K562 (cell line): ENCODE results near the gene DOK1. TPM values are rescaled to one million over a fixed set of nuclear protein-coding genes. Genes with fewer than 3 reads are reported as not detected.

ENCODE experiments used
- ATF7 ChIP-seq: fragments of 450-650 bp; IDR thresholded peaks from 2 replicates; pipeline ENCODE4 v1.7.1; 2014; ENCODE audit warnings: mild to moderate bottlenecking, moderate library complexity
- CREB1 ChIP-seq, 2 experiments: sonication (generic) in 1 of 2; formaldehyde crosslinking in 1 of 2; IDR thresholded peaks; 2 replicates each; pipeline versions ENCODE4 v1.6.1 to v1.8.0; 2012 to 2022; ENCODE audit warnings: inconsistent platforms in 1 of 2, mild to moderate bottlenecking in 1 of 2, missing genetic modification reagents in 1 of 2, moderate library complexity in 1 of 2
- ID3 ChIP-seq, 2 experiments: fragments of 250-450 bp in 1 of 2; fragments of 450-650 bp in 1 of 2; sonication (Bioruptor Pico) in 1 of 2; IDR thresholded peaks; 2 replicates each; pipeline versions ENCODE4 v1.6.1 to v1.8.0; 2016 to 2021; ENCODE audit warnings: mild to moderate bottlenecking in 2 of 2, moderate library complexity in 2 of 2, missing compliant biosample characterization in 1 of 2, missing genetic modification characterization in 1 of 2
- KDM4B ChIP-seq, 2 experiments: fragments of 450-650 bp in 1 of 2; sonication (generic) in 1 of 2; IDR thresholded peaks; 2 replicates each; pipeline ENCODE4 v1.6.1; 2016 to 2017; ENCODE audit warnings: borderline replicate concordance in 2 of 2, antibody characterized with exemption in 1 of 2, low read depth in 1 of 2, mild to moderate bottlenecking in 1 of 2
- MYBL2 ChIP-seq, 2 experiments: fragments of 450-650 bp in 1 of 2; sonication (generic) in 1 of 2; formaldehyde crosslinking in 1 of 2; IDR thresholded peaks; 2 replicates each; pipeline versions ENCODE4 v1.6.1 to v1.8.1; 2017 to 2022; ENCODE audit warnings: borderline replicate concordance in 1 of 2, inconsistent platforms in 1 of 2, low read depth in 1 of 2, mild to moderate bottlenecking in 1 of 2, missing genetic modification reagents in 1 of 2, moderate library complexity in 1 of 2
- PHB2 ChIP-seq: fragments of 450-650 bp; IDR thresholded peaks from 2 replicates; pipeline ENCODE4 v1.6.1; 2017; ENCODE audit warnings: low read depth
- WHSC1 ChIP-seq: IDR thresholded peaks from one replicate; pipeline ENCODE4 v1.6.1; 2012; ENCODE audit warnings: low read length, control low read depth, inconsistent platforms
- ZMIZ1 ChIP-seq, 2 experiments: fragments of 150-350 bp in 1 of 2; IDR thresholded peaks; 2 replicates each; pipeline ENCODE4 v1.6.1; 2012 to 2016; ENCODE audit warnings: low read depth in 2 of 2, low read length in 2 of 2, mild to moderate bottlenecking in 1 of 2, moderate library complexity in 1 of 2
- ZNF740 ChIP-seq, 3 experiments: fragments of 200-800 bp in 1 of 3; sonication (Bioruptor generic) in 1 of 3; sonication (generic) in 1 of 3; formaldehyde crosslinking in 1 of 3; IDR thresholded peaks; 2 replicates each; pipeline versions ENCODE4 v1.6.1 to v1.8.0; 2016 to 2022; ENCODE audit warnings: mild to moderate bottlenecking in 2 of 3, missing compliant biosample characterization in 2 of 3, missing genetic modification characterization in 2 of 3, missing genetic modification reagents in 1 of 3
- polyA plus RNA-seq, 8 experiments: library from polyadenylated mRNA; depleted of rRNA in 4 of 8; stranded (reverse) in 5 of 8; unstranded in 3 of 8; fragments of >200 nt; fragmentation: Nextera tagmentation in 2 of 8; fragmentation: Illumina TruSeq in 1 of 8; extraction: Ambion mirVana in 2 of 8; extraction: Trizol in 1 of 8; gene quantifications; 2 replicates each; pipeline versions ENCODE4 v1.2.1 to v1.2.3, GENCODE V29; 2011 to 2014; ENCODE audit warnings: inconsistent platforms in 1 of 8, missing spikeins in 1 of 8
- total RNA-seq, 7 experiments: library from RNA; depleted of rRNA in 6 of 7; stranded (reverse); fragments of >200 nt in 6 of 7; fragmentation: Illumina TruSeq in 2 of 7; extraction: Trizol in 2 of 7; gene quantifications; 2 replicates each; pipeline versions ENCODE4 v1.2.1 to v1.2.3, GENCODE V29; 2011 to 2021; ENCODE audit warnings: low replicate concordance in 1 of 7
- TF ChIP-seq, protein P1 (sequence below), 2 experiments: fragments of 450-650 bp in 1 of 2; IDR thresholded peaks; 2 replicates each; pipeline ENCODE4 v1.6.1; 2011 to 2017; ENCODE audit warnings: low read depth in 2 of 2, antibody characterized with exemption in 1 of 2, borderline replicate concordance in 1 of 2, low read length in 1 of 2, mild to moderate bottlenecking in 1 of 2, mixed read lengths in 1 of 2; ENCODE audit not compliant: control insufficient read depth in 1 of 2

Gene DOK1
- total and polyA plus RNA-seq, 9 of the 15 experiments (the other 6 are each of a cell fraction or from before 2014, with no cell fraction given), result 0.59 to 36.4 (median 16.1) TPM

GRCh38 chr2:74553892-74554819, at the start of gene DOK1, which contains the start of gene LOXL3 (continued):
- TF ChIP-seq, protein P1, sequence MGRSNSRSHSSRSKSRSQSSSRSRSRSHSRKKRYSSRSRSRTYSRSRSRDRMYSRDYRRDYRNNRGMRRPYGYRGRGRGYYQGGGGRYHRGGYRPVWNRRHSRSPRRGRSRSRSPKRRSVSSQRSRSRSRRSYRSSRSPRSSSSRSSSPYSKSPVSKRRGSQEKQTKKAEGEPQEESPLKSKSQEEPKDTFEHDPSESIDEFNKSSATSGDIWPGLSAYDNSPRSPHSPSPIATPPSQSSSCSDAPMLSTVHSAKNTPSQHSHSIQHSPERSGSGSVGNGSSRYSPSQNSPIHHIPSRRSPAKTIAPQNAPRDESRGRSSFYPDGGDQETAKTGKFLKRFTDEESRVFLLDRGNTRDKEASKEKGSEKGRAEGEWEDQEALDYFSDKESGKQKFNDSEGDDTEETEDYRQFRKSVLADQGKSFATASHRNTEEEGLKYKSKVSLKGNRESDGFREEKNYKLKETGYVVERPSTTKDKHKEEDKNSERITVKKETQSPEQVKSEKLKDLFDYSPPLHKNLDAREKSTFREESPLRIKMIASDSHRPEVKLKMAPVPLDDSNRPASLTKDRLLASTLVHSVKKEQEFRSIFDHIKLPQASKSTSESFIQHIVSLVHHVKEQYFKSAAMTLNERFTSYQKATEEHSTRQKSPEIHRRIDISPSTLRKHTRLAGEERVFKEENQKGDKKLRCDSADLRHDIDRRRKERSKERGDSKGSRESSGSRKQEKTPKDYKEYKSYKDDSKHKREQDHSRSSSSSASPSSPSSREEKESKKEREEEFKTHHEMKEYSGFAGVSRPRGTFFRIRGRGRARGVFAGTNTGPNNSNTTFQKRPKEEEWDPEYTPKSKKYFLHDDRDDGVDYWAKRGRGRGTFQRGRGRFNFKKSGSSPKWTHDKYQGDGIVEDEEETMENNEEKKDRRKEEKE (IDR thresholded peaks at IDR 0.05; ENCODE audit: borderline replicate concordance in 1 of 2, control insufficient read depth in 1 of 2, low read depth in 2 of 2, low read length in 1 of 2), result 0 out of 4 replicates have a peak, but pooled peaks of 1 of the 2 experiments have one; percentile 23
- TF ChIP-seq ZMIZ1 (IDR thresholded peaks at IDR 0.05; ENCODE audit: low read depth in 2 of 2, low read length in 2 of 2) (no peak), KDM4B (IDR thresholded peaks at IDR 0.05; ENCODE audit: borderline replicate concordance in 2 of 2, low read depth in 1 of 2) (0 out of 4 replicates have a peak, but pooled peaks of 1 of the 2 experiments have one; percentile 24), ZNF740 (CRISPR knock-in tag; IDR thresholded peaks at IDR 0.05) (peak; percentile 68; the same call in 1 of the 2 replicates), ZNF740 (tag; IDR thresholded peaks at IDR 0.05) (no peak; a peak in 1 of 4 replicates), ID3 (CRISPR knock-in tag; IDR thresholded peaks at IDR 0.05) (no peak), ID3 (tag; IDR thresholded peaks at IDR 0.05) (peak; percentile 66; the same call in 1 of the 2 replicates), WHSC1 (no peak), MYBL2 (IDR thresholded peaks at IDR 0.05; ENCODE audit: low read depth) (no peak), MYBL2 (CRISPR knock-in tag; IDR thresholded peaks at IDR 0.05; ENCODE audit: borderline replicate concordance) (no peak), ATF7 (peak; percentile 99), CREB1 (IDR thresholded peaks at IDR 0.05) (peak; percentile 100), CREB1 (CRISPR knock-in tag; IDR thresholded peaks at IDR 0.05) (peak; percentile 98), PHB2 (no peak)
